Fibroblast of villous mesenchyme (primary cell): ENCODE data around the gene TSC22D4. TPM values are rescaled to one million over a fixed set of nuclear protein-coding genes. Genes with fewer than 3 reads are reported as not detected.
A peak's percentile ranks its signal among the peaks of the same experiment; 100 is the strongest.
"Not testable (repeated sequence)": the region's sequence is repeated elsewhere in the genome, so short reads cannot be mapped to it uniquely, and the experiment has no call there.

Experiments
- DNase-seq: peaks from one replicate; pipeline ENCODE4 v3.0.0-alpha.2; 2010; ENCODE audit warnings: low read depth
- H3K4me3 ChIP-seq: 2 replicates; pipeline ENCODE4 v1.5.1; 2011; ENCODE audit warnings: low read depth, mild to moderate bottlenecking, low read length
- total RNA-seq: library from RNA; depleted of rRNA; stranded (reverse); fragments of >200 nt; gene quantifications from 2 replicates; pipeline ENCODE4 v1.2.3, GENCODE V29; 2012
- TF ChIP-seq, protein P1 (sequence below): IDR thresholded peaks from 2 replicates; pipeline ENCODE4 v1.5.1; 2012; ENCODE audit warnings: low read depth, mild to moderate bottlenecking, low read length; ENCODE audit not compliant: insufficient read depth

Gene TSC22D4
- total RNA-seq, 1 donor, result 30.2 TPM

DNA sequence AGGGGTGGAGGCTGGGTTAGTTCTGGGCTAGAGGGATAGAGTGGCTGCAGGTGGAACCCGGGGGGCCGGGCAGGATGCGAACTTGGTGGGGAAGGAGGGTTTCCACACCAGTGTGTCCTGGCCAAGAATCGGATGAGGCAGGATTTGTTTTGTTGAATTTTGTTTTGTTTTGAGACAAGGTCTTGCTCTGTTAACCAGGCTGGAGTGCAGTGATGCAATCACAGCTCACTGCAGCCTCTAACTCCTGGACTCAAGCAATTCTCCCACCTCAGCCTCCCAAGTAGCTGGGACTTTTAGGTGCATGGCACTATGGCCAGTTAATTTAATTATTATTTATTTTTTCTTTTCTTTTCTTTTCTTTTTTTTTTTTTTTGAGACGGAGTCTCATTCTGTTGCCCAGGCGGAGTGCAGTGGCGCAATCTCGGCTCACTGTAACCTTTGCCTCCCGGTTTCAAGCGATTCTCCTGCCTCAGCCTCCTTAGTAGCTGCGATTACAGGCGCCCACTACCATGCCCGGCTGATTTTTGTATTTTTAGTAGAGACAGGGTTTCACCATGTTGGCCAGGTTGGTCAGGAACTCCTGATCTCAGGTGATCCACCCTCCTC lies 29.7 kb downstream of the TSC22D4 start:
- TF ChIP-seq, protein P1, sequence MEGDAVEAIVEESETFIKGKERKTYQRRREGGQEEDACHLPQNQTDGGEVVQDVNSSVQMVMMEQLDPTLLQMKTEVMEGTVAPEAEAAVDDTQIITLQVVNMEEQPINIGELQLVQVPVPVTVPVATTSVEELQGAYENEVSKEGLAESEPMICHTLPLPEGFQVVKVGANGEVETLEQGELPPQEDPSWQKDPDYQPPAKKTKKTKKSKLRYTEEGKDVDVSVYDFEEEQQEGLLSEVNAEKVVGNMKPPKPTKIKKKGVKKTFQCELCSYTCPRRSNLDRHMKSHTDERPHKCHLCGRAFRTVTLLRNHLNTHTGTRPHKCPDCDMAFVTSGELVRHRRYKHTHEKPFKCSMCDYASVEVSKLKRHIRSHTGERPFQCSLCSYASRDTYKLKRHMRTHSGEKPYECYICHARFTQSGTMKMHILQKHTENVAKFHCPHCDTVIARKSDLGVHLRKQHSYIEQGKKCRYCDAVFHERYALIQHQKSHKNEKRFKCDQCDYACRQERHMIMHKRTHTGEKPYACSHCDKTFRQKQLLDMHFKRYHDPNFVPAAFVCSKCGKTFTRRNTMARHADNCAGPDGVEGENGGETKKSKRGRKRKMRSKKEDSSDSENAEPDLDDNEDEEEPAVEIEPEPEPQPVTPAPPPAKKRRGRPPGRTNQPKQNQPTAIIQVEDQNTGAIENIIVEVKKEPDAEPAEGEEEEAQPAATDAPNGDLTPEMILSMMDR, result no peak
- H3K4me3 ChIP-seq, result no peak overlapping the region
- DNase-seq, result peak; percentile 44

DNA sequence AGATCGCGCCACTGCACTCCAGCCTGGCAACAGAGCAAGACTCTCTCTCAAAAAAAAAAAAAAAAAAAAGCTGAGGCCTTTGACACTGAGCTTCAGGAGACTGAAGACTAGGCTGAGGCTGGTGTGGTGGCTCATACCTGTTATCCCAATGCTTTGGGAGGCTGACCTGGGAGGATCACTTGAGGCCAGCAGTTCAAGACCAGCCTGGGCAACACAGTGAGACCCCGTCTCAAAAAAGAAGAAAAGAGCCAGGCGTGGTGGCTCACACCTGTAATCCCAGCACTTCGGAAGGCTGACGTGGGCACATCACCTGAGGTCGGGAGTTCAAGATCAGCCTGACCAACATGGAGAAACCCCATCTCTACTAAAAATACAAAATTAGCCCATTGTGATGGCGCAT lies 31.7 kb downstream of the TSC22D4 start:
- not testable (repeated sequence) for DNase-seq, H3K4me3 ChIP-seq

DNA sequence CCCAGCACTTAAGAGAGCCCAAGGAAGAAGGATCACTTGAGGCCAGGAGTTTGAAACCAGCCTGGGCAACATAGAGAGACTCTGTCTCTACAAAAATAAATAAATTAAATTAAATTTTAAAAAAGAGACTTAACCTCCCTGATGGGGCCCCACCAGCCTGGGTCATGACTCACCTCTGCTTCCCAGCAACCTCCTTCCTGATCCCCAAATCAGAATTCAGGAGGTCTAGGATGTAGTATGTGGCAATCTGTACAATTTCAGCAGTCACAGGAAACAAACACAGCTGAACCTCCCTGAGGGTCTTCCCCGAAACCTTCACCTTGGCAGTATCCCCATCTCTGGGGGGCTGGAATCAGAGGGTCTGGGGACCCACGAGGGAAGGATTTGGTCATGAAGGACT lies 33.0 kb downstream of the TSC22D4 start:
- TF ChIP-seq, protein P1, result no peak
- DNase-seq, result peak; percentile 39

DNA sequence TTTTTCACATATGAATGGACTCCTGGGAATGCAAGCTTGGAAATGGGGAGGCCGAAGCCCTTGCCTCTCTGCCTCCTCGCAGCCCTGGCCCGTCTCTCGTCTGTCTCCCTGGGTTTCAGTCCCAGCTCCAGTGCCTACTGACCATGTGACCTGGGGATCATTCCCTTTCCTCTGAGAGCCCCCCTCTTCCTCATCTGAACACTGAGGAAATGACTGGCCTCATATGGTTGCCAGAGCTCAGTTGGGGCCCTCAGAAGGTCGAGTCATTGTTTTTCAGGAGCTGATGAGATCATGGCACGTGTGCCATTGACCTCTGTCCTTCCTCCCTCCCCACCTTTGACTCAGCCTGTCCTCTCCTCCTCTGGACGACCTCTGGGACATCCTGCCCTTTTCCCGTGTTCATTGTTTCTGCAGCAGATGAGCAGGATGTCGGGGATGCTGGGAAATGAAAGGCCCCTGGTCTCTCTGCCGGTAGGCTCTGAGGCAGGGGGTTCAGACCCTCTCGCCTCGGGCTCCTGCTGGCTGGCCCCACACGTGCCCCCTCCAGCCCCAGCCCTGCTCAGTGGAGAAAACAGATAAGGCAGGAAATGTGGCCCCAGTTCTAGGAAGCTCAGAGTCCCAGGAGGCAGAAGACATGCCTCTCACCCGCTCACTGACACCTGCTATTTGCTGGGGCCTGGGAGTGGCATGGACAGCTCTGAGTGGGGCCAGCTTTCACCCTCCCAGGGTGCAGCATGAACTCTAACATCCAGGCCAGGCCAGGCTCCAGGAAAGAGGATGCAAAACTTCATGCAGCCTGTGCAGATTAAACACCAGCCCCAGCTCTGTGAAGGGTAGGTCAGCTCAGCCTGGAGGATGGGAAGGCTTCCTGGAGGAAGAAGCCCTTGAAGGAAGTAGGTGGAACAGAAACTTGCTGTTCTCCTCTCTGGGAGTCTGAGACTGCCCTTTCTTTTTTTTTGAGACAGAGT lies 34.4 kb downstream of the TSC22D4 start:
- TF ChIP-seq, protein P1, result no peak
- peak; percentile 58 for DNase-seq
- no peak overlapping the region for H3K4me3 ChIP-seq

More for the DNA sequence above, 33.0 kb downstream of the TSC22D4 start:
- H3K4me3 ChIP-seq, result no peak overlapping the region

DNA sequence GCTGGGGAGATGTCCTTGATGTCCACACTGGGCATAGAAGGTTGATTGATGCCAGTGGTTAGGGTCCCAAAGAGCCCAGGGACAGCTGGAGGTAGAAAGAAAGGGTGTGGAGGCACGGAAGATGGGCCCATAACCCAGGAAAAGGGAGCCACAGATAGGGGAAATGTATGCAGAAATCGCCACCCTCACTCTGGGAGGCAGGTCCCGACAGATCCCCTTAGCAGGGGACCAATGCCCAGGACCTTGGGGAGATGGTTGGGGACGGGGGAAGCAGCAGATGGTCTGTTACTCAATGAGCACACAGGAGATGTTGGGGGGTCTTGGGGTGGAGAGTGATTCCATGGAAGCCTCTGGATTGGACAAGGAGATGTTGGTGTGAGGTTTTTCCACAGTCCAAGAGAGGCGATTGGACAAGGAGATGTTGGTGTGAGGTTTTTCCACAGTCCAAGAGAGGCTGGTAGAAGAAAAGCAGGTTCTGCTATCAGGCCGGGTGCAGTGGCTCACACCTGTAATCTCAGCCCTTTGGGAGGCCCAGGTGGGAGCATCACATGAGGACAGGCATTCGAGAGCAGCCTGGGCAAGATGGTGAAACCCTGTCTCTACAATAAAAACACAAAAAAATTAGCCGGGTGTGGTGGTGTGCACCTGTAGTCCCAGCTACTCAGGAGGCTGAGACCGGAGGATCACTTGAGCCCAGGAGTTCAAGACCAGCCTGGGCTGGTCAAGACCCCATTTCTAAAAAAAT lies 35.7 kb downstream of the TSC22D4 start:
- no peak for DNase-seq
- TF ChIP-seq, protein P1, result no peak
- H3K4me3 ChIP-seq, result no peak overlapping the region

DNA sequence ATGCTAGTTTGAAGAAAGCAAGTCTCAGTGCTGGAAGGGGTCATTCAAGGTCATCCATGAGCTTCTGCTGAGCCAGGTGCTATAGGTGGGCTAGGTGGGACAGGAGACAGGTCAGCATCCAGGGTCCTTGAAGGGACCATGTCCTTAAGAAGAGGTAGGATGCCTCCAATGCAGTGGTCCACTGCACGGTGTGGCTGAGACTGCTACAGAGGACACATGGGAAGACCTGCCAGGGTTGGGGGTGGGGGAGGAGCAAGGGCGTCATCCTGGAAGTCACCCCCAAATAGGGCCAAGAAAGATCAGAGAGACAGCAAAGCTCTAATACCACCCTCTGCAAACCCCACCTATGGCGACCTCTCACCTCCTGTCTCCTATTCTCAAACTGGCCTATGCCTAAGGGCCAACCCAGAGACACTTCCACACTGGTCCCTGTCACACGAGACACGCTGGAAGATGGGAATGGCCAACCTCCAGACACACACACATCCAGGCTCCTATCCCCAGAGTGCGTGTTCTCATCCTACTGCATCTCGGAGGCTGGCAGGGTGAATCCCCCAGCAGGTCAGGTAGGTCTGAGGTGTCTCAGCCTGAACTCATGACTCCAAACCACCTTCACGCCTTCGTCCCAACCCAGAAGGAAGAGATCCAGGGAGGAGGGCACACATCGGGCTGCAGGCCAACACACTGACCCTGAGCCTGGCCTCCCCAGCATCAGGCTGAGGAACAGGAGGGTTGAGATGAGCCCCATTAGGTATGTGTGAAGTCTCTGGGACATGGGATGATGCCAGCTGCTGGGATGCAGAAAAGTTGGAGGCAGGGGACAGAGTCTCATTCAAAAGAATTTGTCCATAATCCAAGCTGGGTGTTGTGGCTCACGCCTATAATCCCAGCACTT lies 37.1 kb downstream of the TSC22D4 start:
- TF ChIP-seq, protein P1, result no peak
- no peak overlapping the region for H3K4me3 ChIP-seq
- DNase-seq, result no peak

DNA sequence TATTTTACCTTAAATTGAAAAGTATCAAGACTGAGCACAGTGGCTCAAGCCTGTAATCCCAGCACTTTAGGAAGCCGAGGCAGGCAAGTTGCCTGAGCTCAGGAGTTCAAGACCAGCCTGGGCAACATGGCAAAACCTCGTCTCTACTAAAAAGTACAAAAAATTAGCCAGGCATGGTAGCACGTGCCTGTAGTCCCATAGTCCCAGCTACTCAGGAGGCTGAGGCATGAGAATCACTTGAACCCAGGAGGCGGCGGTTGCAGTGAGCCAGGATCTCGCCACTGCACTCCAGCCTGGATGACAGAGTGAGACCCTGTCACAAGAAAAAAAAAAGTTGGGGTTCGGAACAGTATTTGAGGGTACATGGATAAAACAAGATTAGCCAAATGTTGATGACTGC lies 39.8 kb downstream of the TSC22D4 start:
- H3K4me3 ChIP-seq, DNase-seq: not testable (repeated sequence)

DNA sequence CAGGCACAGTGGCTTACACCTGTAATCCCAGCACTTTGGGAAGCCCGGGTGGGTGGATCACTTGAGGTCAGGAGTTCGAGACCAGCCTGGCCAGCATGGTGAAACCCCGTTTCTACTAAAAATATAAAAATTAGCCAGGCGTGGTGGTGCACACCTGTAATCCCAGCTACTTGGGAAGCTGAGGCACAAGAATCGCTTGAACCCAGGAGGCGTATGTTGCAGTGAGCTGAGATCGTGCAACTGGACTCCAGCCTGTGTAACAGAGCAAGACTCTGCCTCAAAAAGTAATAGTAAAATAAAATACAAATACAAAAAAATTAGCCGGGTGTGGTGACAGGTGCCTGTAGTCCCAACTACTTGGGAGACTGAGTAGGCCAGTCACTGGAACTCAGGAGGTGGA lies 40.3 kb downstream of the TSC22D4 start:
- DNase-seq, H3K4me3 ChIP-seq: not testable (repeated sequence)
